Measurements from ENCODE around the gene LOXL4.

Gene LOXL4

DNA sequence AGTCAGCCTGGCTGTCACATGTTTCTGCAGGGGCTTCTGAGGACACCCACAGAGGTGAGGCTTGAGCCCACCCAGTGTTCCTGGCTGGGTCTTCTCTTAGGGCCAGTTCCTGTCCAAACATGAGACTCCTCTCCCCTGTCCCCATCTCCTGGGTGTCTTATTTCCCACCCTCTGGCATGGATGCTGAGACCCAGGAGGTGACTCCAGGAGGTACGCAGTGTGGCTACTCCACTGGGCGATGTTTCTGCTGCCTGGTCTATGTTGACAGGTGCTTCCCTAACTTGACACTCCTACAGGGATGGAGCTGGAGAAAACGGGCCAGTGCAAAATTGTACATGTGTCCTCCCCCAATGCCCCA lies 26.3 kb upstream of the LOXL4 start:
- DNase-seq: no peak

DNA sequence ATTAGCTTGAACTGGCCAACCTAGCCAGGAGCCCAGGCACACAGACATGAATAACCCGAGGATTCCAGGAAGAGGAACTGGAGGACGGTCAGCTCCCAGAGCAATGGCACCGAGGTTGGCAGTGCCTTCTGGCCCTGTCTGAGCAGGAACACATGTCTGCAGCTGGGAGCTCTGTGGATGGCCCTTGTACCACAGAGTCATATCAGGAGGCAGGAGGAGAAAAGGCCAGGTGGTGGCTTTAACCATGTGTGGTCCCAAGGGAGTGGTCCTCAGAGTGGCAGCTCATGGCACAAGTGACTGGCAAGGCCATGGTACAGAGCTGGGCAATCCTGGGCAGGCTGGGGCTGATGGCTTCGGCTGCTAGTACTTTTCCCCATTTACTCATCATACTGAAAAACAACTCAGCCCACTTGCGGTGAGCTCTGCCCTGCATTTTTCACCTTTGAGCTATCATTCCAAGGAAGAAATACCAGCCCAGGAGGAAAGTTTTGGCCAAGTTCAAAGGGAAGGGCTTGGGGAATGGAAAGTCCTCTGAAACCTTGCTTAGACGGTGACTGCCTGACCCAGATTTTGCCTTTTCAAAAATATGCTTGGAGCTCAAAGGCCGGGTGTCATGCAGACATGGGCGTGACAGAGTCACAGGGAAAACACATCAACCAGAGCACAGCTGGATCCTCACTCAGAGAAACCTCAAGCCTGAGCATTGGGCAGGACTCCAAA lies 25.7 kb upstream of the LOXL4 start:
- DNase-seq: no peak

DNA sequence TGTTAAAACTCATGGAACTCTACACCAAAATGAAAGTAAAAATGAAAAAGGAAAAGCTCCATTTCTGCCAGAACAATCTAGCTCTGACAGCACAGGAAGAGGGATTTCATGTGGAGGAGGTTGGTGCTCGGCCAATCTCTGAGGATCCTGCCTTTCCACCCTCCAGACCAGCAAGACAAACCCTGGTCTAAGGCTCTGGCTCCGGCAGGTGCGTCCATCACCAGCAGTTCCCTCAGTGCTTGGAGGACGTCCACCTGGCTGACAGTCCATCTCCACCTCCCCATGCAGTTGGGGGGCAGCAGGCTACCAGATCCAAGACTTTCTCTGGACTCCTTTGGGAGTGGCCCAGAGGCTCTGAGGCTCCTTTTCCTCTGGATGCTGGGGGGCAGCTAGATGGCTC lies 25.0 kb upstream of the LOXL4 start:
- no peak for DNase-seq

DNA sequence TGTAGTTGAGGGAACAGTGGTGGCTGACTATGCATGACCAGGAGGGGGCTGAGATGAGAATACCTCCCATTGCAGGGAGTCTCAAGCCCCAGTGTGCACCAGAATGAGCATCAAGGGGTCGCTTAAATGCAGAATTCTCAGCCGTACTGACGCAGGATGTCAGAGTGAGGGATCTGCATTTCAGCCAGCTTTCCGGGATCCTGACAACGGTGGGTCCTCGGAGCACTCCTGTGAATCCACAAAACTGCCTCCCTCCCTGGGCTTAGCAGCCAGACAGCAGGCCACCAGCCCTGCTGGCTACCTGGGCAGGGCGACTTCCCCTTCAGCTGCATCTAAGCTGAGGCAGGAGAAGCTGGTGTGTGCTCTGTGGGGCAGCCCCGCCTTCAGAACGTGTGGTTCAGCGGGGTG lies 21.8 kb upstream of the LOXL4 start:
- DNase-seq: no peak

DNA sequence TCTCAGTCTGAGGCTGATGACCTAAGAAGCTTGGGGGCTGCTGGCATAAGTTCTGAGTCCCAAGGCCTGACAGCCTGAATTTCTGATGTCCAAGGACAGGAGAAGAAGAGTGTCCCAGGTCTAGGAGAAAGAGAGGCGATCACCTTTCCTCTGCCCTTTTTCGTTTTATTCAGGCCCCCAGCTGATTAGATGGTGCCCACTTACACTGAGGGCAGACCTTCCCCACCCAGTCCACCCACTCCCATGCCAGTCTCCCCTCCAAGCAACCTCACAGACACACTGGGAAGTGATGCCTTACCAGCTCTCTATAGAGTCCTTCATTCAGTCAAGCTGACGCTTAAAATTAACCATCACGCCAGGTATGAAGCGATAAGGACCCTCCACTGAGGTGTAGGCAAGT lies 19.3 kb upstream of the LOXL4 start:
- DNase-seq: no peak

DNA sequence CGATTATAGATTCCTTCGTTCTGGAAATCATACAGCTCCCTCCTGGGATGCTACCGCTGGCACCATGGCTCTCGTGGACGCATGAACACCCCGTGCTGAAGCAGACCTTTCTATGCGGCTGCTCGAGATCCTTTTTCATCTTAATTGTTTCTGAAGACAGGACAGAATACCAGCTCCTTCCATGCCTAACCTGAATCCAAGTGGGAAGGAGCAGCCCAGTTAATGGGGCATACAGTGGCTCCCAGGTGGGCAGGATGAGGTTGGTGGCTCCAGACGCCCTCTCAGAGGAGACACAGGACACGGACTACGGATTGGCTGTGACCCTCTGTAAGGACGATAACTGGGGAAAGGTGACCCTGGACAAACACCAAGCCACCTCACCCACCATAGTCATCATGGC lies 18.4 kb upstream of the LOXL4 start:
- DNase-seq: no peak

DNA sequence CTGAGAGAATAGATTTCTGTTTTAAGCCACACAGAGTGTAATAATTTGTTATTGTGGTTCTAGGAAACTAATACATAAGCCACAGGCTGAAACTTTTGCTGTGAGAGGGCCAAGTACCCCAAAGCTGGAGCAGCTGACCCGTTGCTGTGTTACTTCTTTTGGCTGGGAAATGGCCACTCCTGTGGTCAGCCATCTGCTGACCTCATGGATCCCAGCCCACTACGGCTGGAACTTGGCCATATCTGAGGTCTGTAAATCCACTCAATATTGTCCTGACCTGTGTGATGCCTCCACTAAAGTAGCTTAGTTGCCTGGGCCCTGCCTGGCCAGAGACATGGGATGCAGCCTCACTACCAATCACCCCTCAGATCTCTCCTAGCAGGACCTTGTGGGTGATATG lies 17.4 kb upstream of the LOXL4 start:
- no peak for DNase-seq

DNA sequence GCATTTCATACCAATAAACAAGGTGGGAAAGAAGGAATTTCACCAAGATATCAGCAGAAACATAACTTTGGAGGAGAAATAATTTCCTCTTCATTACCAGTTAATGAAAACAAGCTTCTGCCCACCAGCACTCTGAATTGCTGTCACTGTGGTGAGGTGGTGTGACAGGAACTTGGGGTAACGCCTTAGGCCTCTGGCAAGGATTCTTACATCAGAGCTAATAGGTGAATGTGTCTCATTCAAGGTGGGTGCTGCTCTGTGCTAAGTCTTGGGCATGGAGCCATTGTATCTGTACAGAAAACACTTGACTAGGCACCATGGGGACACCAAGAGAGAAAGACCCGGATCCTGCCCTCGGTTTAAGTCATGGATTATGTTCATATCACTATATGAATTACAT lies 8.3 kb upstream of the LOXL4 start:
- DNase-seq: no peak

DNA sequence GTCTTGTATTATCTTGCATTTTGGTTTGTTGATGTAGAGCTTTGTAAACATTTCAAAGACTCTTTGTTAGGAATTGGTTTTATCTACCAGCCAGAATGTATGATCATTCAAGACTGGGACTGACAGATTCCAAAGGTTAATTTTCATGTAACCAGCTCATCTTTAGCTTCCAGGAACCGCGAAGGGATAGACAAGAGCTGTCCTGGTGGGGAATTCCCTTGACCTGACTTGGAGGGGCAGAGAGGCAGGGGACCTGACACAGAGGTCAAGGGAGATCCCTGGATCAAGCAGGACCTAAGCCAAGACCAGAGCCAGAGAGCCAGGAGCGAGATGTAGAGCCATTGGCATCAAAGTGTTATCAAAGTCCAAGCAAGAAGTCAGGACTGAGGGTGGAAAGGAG lies 6.6 kb upstream of the LOXL4 start:
- DNase-seq: no peak

DNA sequence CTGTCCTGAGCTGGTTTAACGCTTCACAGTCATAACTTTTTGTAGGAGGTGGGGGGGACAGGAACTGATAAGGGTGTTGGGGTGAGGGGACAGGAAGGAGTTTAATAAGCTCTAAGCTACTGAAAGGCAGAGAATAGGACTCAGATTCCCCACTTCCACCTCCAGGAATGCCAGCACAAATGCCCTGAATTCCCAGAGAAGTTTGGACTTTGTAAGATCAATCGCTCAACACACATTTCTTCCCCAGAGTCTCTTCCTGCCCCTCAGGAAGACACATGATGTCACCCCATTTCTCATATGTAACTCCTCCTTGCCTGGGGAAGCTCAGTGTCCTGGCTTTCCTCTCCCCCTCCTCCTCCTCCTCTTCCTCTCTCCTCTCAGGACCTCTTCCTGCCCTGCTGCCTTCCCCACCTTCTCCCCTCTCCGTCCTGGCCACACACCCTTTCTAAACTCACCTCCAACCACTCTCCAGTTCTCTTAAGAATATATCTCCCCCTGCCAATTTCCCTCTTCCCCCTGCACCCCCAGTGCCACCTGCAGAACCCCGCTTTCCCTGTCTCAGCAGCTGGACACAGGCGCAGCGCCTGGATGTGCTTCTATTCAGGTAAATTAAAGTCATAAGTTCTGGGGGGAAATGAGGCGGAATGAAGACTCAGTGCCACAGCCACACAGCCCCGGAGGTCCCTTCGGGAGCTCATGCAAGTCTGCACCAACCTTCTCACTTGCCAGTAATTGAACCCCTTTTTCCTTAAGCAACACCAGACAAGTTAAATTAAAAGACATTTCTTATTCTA lies 5.3 kb upstream of the LOXL4 start:
- DNase-seq: no peak

DNA sequence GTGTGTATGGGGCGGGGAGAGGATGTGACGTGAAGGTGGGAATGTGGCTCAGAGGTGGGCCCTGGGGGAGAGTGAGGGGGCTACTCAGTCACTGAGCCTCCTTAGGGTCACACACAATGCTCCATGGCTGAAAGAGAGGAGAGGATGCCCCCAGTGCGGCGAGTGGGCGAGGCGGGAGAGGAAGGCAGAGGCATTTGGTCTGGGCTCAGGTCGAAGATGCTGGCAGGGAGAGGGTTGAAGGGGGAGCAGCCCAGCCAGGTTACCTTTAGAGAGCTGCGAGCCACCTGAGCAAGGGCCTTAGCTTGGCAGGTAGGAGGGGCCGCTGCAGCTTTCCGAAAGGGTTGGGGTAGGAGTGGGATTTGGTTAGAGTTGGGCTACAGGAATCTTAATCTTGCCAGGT lies 4.7 kb upstream of the LOXL4 start:
- no peak for DNase-seq

DNA sequence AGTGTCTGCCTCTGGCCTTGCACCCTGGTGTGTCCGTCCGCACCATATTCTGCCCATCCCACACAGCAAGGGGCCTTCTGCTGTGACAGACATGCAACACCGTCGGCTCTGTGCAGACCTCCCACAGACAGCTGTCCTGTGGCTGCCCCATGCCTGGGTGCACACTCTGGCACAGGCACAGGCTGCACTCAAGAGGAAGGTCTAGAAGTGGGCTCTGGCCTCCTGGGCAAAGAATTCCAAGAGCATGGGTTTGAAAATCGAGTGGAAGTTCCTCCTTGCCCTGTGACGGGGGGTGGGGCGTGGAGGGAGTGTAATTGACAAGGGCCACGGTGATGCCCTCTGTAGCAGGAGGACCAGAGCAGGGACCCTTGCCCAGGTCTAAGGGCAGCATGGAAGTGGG lies 4.3 kb upstream of the LOXL4 start:
- no peak for DNase-seq

DNA sequence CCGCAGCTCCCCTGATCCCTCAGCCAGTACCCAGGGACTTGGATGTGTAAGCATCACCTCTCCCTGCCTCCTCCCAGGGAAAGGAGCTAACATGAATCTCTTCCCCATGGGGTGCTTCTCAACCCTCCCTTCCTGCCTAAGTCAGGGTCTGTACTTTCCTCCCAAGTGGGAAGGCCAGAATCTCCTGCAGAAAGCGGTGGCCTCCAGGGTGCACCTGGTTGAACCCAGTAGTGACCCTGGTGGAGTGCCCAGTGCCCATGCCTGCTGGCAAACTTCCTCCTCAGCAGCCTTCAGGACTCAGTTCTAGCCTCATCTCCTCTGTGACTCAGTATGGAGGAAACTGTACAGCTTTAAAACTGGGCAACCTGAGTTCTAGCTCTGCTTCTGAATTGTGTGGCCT lies 2.8 kb upstream of the LOXL4 start:
- no peak for DNase-seq

DNA sequence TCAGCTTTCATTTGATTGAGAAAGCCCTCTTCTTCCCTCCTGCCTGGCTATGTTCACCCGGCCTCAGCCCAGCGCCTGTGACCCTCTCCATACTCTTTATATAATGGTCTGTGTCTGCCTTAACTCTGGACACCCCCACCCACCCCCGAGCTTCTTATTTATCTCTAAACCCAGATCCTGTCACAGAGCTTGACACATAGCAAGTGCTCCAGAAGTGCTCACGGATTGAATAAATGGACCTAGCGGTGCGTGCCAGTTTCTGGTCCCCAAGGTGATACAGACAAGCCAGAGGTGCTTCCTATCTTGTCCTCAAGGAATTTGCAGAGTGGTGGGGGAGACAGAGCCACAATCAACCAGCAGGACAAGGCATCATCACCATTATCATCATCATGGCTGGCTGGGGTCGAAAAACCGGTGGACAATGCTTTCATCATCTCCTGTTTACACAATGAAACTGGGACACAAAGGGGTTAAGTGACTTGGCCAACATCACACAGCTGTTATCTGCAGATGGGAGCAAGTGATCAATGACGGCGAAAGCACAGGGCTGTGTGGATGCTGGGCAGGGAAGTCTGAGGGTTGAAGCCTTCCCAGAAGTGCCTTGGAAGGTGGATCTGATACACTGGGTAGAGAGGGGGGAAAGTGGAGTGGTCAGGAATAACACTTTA lies 2.2 kb upstream of the LOXL4 start:
- DNase-seq: no peak

DNA sequence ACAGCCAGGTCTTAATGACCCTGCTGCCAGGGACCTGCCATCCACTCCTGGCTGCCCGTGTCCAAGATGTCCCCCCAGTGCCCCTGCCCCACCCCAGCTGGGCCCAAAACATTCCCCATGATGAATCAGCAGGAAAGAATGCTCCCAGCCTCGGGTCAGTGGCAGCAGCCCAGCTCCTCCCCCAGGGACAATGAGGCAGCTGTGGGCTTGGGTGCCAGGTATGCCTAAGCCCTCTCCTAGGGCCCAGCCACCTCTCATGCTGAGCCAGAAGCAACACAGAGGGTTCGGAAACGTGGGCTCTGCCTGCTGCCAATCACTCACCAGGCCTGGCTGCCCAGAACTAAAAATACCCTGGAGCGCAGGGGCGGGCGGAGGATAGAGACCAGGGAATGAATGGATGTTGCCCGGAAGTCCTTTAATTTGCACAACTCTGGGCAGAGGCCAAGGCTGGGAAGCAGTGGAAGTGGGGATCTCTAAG lies 1.5 kb upstream of the LOXL4 start:
- no peak for DNase-seq

DNA sequence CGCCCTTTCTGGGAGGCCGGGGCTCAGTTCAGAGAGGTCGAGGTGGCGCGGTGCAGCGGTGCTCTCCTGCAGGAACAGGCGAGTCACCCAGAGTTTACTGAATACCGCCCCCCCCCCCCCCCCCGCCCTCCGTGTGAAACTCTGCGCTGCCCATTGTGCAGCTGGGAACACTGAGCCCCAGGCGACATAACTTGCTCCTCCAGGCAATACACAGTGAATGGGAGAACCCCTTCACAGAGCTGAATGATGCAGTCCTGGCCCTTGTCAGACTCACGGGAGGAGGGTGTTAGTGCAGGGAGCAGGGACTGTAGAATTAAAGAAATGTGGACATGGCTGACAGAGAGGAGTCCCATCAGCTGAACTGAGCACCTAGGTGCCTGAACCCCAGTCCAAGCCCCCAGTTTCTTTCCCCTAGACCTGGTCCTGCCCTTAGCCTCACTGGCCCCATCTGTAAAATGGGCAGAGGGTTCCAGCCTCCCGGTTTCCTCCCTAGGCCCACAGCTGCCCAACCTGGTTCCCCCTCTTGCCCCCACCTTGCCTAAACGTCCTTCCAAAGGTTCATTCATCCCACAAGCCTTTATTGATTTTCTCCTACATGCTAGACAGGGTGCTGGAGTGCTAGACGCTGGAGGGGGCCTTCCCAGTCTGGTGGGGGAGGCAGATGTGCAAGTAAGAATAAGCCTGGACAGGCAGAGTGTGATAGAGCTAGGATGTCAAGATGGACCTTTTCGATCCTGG lies 869 bp upstream of the LOXL4 start:
- DNase-seq: no peak

DNA sequence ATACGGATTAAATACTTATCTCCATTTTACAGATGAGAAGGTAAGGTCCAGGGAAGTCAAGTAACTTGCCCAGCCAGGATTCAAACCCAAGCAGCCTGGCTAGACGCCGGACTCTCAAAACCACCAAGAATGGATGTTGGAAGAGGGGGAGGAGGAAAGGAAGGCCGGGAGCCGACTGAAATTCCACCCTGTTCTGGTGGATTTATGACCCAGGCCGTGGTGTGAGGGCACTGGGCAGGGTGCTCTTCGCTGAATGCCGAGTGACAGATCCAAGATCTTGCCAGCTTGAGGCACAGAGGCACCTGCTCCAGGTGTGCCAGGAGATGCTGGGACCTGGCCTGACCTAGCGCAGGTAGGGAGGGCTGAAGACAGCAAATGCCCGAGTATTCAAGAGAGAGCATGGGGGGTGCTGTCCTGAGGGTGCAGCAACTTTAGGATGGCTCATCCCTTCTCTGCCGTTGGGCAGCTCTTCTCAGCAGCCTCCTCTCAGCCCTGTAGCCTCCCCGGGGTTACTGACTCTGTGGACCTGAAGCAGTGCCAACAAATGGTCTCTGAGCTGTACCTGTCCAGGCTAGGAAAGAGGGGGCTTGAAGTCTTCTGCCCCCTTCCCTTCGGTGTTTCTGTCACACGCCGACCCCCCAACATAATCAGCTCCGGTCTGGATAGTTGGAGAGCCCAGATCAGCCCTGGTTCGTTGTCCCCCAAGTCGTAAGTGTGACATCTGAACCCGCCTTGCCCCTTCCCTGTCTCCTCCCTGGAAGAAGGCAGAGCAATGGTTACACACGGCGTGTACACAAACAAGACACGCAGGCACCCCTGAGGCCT lies 713 bp downstream of the LOXL4 start:
- no peak for DNase-seq

DNA sequence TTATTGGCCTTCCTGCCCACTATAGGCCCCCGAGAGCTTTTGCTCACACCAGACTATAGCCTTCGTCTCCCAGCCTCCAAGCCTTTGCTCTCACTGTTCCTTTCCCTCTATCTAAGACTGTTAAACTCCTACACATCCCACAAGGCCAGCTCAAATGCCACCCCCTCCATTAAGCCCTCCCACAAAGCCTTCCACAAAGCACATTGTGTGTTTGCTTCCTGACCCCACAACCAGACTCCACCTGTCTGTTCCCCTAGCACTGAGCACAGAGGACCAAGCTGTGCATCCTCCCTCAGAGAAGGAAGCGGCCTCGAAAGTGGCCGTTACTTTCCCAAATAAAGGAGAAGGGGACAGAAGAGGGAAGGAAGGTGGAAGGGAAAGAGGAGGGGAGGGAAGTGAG lies 1.3 kb downstream of the LOXL4 start:
- DNase-seq: no peak

DNA sequence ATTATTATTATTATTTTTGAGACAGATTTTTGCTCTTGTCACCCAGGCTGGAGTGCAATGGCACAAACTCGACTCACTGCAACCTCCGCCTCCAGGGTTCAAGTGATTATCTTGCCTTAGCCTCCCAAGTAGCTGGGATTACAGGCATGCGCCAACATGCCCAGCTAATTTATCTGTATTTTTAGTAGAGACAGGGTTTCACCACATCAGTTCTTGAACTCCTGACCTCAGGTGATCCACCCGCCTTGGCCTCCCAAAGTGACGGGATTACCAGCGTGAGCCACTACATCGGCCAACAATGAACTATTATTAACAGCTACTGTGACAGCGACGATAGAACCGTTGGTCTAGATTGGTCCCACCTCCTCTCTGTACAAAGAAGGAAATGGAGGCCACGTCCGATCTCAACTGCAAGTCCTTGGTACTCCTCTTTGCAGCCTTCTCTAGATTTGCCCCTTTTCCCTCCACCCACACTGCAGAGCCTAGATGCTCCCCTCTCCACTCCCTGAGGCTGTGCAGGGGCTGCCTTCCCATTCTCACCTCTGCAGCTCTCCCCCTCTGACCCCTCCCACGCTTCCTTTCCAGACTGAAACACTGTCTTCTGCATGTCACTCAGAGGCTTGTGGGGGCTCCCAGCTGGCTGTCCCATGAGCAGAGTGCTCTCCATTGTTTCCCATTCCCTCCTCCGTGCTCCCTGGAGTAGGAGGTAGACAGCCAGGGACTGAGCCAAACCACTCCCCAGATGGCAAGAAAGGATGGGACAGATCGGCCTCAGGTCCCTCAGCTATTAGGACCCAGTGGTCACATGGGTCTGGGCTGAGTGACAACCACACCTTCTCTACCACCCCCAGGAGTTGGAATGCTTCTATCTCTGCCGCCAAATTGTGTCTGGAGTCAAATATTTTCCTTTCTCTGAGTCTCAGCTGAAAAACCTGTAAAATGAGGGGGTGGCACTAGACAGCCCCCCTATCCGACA lies 2.3 kb downstream of the LOXL4 start:
- no peak for DNase-seq

DNA sequence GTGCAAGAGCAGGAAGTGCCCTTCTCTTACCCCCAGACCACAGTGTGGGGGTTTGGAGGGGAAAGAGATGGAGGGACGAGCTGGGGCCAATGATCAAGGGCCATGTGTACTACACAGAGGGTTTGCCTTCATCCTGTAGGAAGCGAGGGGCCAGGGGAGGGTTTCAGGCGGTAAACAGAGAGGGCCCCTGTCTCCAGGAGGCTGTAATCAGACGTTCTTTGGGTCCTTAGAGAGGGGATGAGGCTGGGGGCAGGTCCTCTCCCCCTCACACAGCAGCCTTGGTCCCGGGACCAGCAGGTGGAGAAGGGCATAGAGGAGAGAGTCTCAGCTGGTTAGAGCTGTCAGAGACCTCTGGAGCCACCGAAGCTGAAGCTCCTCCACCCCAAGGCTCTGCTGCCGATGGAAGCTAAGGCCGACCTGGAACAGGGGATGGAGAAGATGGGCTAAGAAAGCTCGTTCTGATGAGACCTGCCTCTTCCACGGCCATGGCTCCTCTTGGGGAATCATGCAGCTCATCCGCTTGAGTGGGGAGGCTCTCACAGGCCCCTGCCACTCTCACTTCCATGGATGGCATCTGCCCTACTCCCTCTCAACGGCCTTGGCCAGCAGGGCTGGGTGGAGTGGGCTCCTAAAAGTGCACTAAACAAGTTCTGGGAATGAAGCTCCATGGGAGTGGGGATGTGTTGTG lies 3.5 kb downstream of the LOXL4 start:
- DNase-seq: no peak

DNA sequence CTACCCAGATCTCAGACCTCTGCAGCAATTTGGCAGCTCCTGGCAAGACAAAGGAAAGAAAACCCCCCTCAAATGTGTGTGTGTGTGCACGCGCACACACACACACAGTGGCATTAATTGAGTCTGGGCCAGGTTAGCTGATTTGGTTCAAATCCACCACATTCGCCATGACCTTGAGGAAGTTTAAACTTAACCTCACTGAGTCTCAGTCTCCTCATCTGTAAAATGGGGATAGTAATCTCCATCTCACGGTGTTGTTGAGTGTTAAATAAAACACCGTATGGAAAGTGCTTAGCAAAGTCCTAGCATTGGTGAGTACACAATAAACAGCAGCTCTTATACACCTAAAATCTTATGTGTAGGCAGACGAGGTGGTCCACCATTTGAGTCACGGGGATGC lies 4.9 kb downstream of the LOXL4 start:
- no peak for DNase-seq

Measured in activated effector memory CD4-positive, alpha-beta T cell treated with Interleukin-2 at 50 U/mL for 16 hours (primary cell).